SK-N-SH treated with all-trans-retinoic acid at 6 μM for 48 hours (cell line): ENCODE data around the gene PTDSS2.

Experiments used
- CREB5 ChIP-seq: fragments of 250-450 bp; sonication (Bioruptor Pico); IDR thresholded peaks from 2 replicates; pipeline ENCODE4 v1.5.1; 2020; ENCODE audit warnings: low read depth, mild to moderate bottlenecking, moderate library complexity
- RARB ChIP-seq: fragments of 250-450 bp; sonication (Bioruptor Pico); IDR thresholded peaks from 2 replicates; pipeline ENCODE4 v1.8.0; 2021; ENCODE audit warnings: mild to moderate bottlenecking, moderate library complexity
- SNAI2 ChIP-seq: fragments of 250-450 bp; sonication (Bioruptor Pico); IDR thresholded peaks from 2 replicates; pipeline ENCODE4 v1.5.0; 2020; ENCODE audit warnings: mild to moderate bottlenecking, moderate library complexity
- TOX ChIP-seq: fragments of 250-450 bp; sonication (Bioruptor Pico); IDR thresholded peaks from 2 replicates; pipeline ENCODE4 v1.8.0; 2021; ENCODE audit warnings: mild to moderate bottlenecking, moderate library complexity, borderline replicate concordance
- ZC3H10 ChIP-seq: fragments of 250-450 bp; sonication (Bioruptor Pico); IDR thresholded peaks from 2 replicates; pipeline ENCODE4 v1.5.1; 2021; ENCODE audit warnings: mild to moderate bottlenecking, moderate library complexity
- ZNF70 ChIP-seq: fragments of 450-650 bp; formaldehyde crosslinking; IDR thresholded peaks from 2 replicates; pipeline ENCODE4 v1.5.0; 2020; ENCODE audit warnings: mild to moderate bottlenecking, moderate library complexity

- TF ChIP-seq ZC3H10 = no peak
- TF ChIP-seq CREB5 = no peak
- no peak for TF ChIP-seq SNAI2 (CRISPR knock-in tag)
- no peak for TF ChIP-seq RARB (CRISPR knock-in tag)
- no peak for TF ChIP-seq ZNF70 (CRISPR knock-in tag)
- no peak for TF ChIP-seq TOX
Measured at GRCh38 chr11:408154-409007, 41.7 kb upstream of the PTDSS2 start.
